Midbrain (tissue), 1 donor: ENCODE measurements around the gene CLIC2.
A peak's percentile ranks its signal among the peaks of the same experiment; 100 is the strongest.
"Not testable (repeated sequence)": the region's sequence is repeated elsewhere in the genome, so short reads cannot be mapped to it uniquely, and the experiment has no call there.

Source experiments
- DNase-seq: peaks from one replicate; lab custom pipeline; 2025; lab: John Stamatoyannopoulos, UW

Gene CLIC2

GRCh38 chrX:155334486-155335336, at the start of gene CLIC2:
CLIC2 (minus strand) TSS chrX:155334614; CDS start chrX:155334427, 187 bp downstream.
- no peak for DNase-seq

- DNase-seq, result not testable (repeated sequence)
These were observed 48.1 kb upstream of the CLIC2 start for GRCh38 chrX:155382529-155382967.

- not testable (repeated sequence) for DNase-seq
These were observed 47.6 kb upstream of the CLIC2 start, which contains the start of gene F8A2 for GRCh38 chrX:155381843-155382528. F8A2 (plus strand) TSS chrX:155382095; CDS start chrX:155382115, 20 bp downstream.

GRCh38 chrX:155379802-155380201, 45.4 kb upstream of the CLIC2 start:
- DNase-seq, result not testable (repeated sequence)

- not testable (repeated sequence) for DNase-seq
These were observed 39.5 kb upstream of the CLIC2 start for GRCh38 chrX:155373777-155374458.

GRCh38 chrX:155363712-155364111, 29.3 kb upstream of the CLIC2 start:
- not testable (repeated sequence) for DNase-seq

GRCh38 chrX:155349448-155349847, 15.0 kb upstream of the CLIC2 start:
- not testable (repeated sequence) for DNase-seq

GRCh38 chrX:155345689-155346088, 11.3 kb upstream of the CLIC2 start:
- DNase-seq, result not testable (repeated sequence)

- not testable (repeated sequence) for DNase-seq
These were observed 911 bp upstream of the CLIC2 start for GRCh38 chrX:155335337-155335712.

- no peak for DNase-seq
These were observed 792 bp downstream of the CLIC2 start for GRCh38 chrX:155333544-155334100.

- DNase-seq, result no peak
These were observed 3.4 kb downstream of the CLIC2 start for GRCh38 chrX:155330992-155331391.

- DNase-seq, result no peak
These were observed 5.1 kb downstream of the CLIC2 start for GRCh38 chrX:155329293-155329692.

GRCh38 chrX:155326610-155327009, 7.8 kb downstream of the CLIC2 start:
- DNase-seq, result no peak

- DNase-seq, result no peak
These were observed 20.2 kb downstream of the CLIC2 start for GRCh38 chrX:155314260-155314659.

GRCh38 chrX:155313766-155314165, 20.6 kb downstream of the CLIC2 start:
- no peak for DNase-seq

GRCh38 chrX:155293771-155294170, 40.6 kb downstream of the CLIC2 start:
- no peak for DNase-seq

- no peak for DNase-seq
These were observed 54.5 kb downstream of the CLIC2 start for GRCh38 chrX:155279873-155280272.

- DNase-seq, result no peak
These were observed 63.4 kb downstream of the CLIC2 start for GRCh38 chrX:155270969-155271368.

- DNase-seq, result not testable (repeated sequence)
These were observed 66.4 kb downstream of the CLIC2 start for GRCh38 chrX:155267995-155268394.

- DNase-seq, result no peak
These were observed 68.0 kb downstream of the CLIC2 start for GRCh38 chrX:155266439-155266838.

GRCh38 chrX:155263854-155264628, 70.4 kb downstream of the CLIC2 start, which contains the start of gene RAB39B:
RAB39B (minus strand) TSS chrX:155264491; CDS start chrX:155264288, 203 bp downstream.
- peak; percentile 60 for DNase-seq
